HG02970 (cell line): ENCODE data around the gene OR4K14.
"Not testable (repeated sequence)": the region's sequence is repeated elsewhere in the genome, so short reads cannot be mapped to it uniquely, and the experiment has no call there.

Experiments used
- ATAC-seq: cut with Tn5 transposase; IDR thresholded peaks from one replicate; pipeline ENCODE4 v1.9.1; 2021; ENCODE audit warnings: mild to moderate bottlenecking, moderate library complexity, moderate number of reproducible peaks; ENCODE audit not compliant: unreplicated experiment, low FRiP score

OR4K14 gene

GRCh38 chr14:20019257-20019865, at the start of gene OR4K14:
Gene OR4K14 (minus strand): TSS chr14:20019307. CDS start chr14:20015193, 4,114 bp downstream.
- no peak for ATAC-seq

GRCh38 chr14:20059745-20060144, 40.6 kb upstream of the OR4K14 start, which contains the start of gene OR4L1:
Gene OR4L1 (plus strand): TSS chr14:20060045. CDS start chr14:20060045, 0 bp downstream.
- no peak for ATAC-seq

GRCh38 chr14:20048202-20048601, 29.1 kb upstream of the OR4K14 start:
- ATAC-seq, result no peak

GRCh38 chr14:20044243-20044642, 25.1 kb upstream of the OR4K14 start:
- no peak for ATAC-seq

GRCh38 chr14:20035938-20036337, 16.8 kb upstream of the OR4K14 start, which contains the start of gene OR4K13:
Gene OR4K13 (minus strand): TSS chr14:20036038. CDS start chr14:20034758, 1,280 bp downstream.
- no peak for ATAC-seq

- ATAC-seq, result no peak
Measured at GRCh38 chr14:20035449-20035848, 16.3 kb upstream of the OR4K14 start.

- ATAC-seq, result no peak
Measured at GRCh38 chr14:20031058-20031457, 12.0 kb upstream of the OR4K14 start.

GRCh38 chr14:20008156-20008555, 11.0 kb downstream of the OR4K14 start:
- no peak for ATAC-seq

- ATAC-seq, result no peak
Measured at GRCh38 chr14:20002319-20002718, 16.8 kb downstream of the OR4K14 start.

GRCh38 chr14:20001863-20002262, 17.2 kb downstream of the OR4K14 start, which contains the start of gene OR4Q2:
Gene OR4Q2 (plus strand): TSS chr14:20002163.
- ATAC-seq, result no peak

- no peak for ATAC-seq
Measured at GRCh38 chr14:19993438-19993837, 25.7 kb downstream of the OR4K14 start.

GRCh38 chr14:19975291-19975690, 43.8 kb downstream of the OR4K14 start, which contains the start of gene OR4K15:
Gene OR4K15 (plus strand): TSS chr14:19975591. CDS start chr14:19975591, 0 bp downstream.
- no peak for ATAC-seq

- ATAC-seq, result no peak
Measured at GRCh38 chr14:19974844-19975243, 44.3 kb downstream of the OR4K14 start.

GRCh38 chr14:19969735-19970134, 49.4 kb downstream of the OR4K14 start:
- not testable (repeated sequence) for ATAC-seq
